Measurements from ENCODE around the gene MOB2. TPM values are rescaled to one million over a fixed set of nuclear protein-coding genes. Genes with fewer than 3 reads are reported as not detected.

The MOB2 gene
- total RNA-seq, 5 donors from 2014 or later (not counting 1 experiment from before 2014, with no cell fraction given) = 49.6 to 79.2 (median 72.6) TPM

DNA sequence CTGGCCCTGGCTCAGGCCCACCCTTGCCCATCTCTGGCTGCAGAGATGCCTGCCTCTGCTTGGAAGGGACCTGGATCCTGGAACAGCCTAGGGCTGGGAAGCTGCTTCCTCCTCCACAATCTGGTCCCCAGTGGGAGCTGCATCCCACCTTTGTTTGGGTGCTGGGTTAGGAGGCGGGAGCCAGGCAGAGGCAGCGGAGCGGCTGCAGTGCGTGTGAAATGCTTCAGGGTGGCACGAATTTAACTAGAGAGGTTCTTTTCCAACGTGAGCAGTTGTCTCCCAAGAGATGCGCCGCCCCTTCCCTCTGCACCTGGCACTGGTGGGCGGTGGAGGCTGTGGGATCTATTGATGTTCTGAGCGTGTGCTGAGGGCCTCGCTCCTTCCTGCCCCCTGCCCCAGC is 65.3 kb downstream of the MOB2 start:
- WGBS (ENCODE audit: insufficient coverage) = 95% methylated on average over 7 of the region's 11 CpGs
- CTCF ChIA-PET = no interaction called here
- peaks cover 0 to 1% of the 10 kb centered on the region in 2 donors for H3K27me3 Mint-ChIP-seq
- POLR2A ChIA-PET = no interaction called here
- H3K4me1 ChIP-seq (ENCODE audit: control insufficient read depth in 1 of 2, extremely low read depth in 1 of 2, insufficient read depth in 2 of 2, low read length in 2 of 2) = no peaks in the 10 kb centered on the region
- DNase-seq = no peak
- no peaks in the 10 kb centered on the region for H3K36me3 Mint-ChIP-seq
- H3K4me3 Mint-ChIP-seq = no peak overlapping the region
- no peaks in the 10 kb centered on the region for H3K4me1 Mint-ChIP-seq
- no peaks in the 10 kb centered on the region for H3K9me3 ChIP-seq
- H3K27me3 ChIP-seq (replicated peaks in 1 of 2; ENCODE audit: control insufficient read depth in 2 of 2, extremely low read depth in 1 of 2, insufficient read depth in 2 of 2, low read length in 1 of 2) = peaks cover 0 to 19% of the 10 kb centered on the region in 2 experiments
- no peak overlapping the region for H3K27ac Mint-ChIP-seq
- no peaks in the 10 kb centered on the region for H3K36me3 ChIP-seq (ENCODE audit: control insufficient read depth in 2 of 2, extremely low read depth in 1 of 2, insufficient read depth in 1 of 2, low read length in 1 of 2)
- no peak overlapping the region for H3K4me3 ChIP-seq (ENCODE audit: control insufficient read depth in 1 of 2, extremely low read depth in 1 of 2, low read length in 1 of 2)
- H3K27ac ChIP-seq (ENCODE audit: low read length) = no peak overlapping the region
- ATAC-seq (replicated peaks in 1 of 4) = no peak
- H3K9me3 Mint-ChIP-seq = peaks cover 0 to 4% (median 0%) of the 10 kb centered on the region in 3 donors

- H3K27ac Mint-ChIP-seq = no peak overlapping the region
- POLR2A ChIA-PET = no interaction called here
- no peak overlapping the region for H3K4me3 ChIP-seq (ENCODE audit: control insufficient read depth in 1 of 2, extremely low read depth in 1 of 2, low read length in 1 of 2)
- no peak overlapping the region for H3K27ac ChIP-seq (ENCODE audit: low read length)
- H3K4me1 Mint-ChIP-seq = no peaks in the 10 kb centered on the region
- CTCF ChIA-PET = no interaction called here
- ATAC-seq (replicated peaks in 1 of 4) (no peak), DNase-seq (no peak)
- no peaks in the 10 kb centered on the region for H3K4me1 ChIP-seq (ENCODE audit: control insufficient read depth in 1 of 2, extremely low read depth in 1 of 2, insufficient read depth in 2 of 2, low read length in 2 of 2)
- no peaks in the 10 kb centered on the region for H3K9me3 ChIP-seq
- peaks cover 0 to 6% of the 10 kb centered on the region in 2 experiments for H3K27me3 ChIP-seq (replicated peaks in 1 of 2; ENCODE audit: control insufficient read depth in 2 of 2, extremely low read depth in 1 of 2, insufficient read depth in 2 of 2, low read length in 1 of 2)
- H3K27me3 Mint-ChIP-seq = no peaks in the 10 kb centered on the region
- WGBS (ENCODE audit: insufficient coverage) = 88% methylated on average over 17 of the region's 17 CpGs
- H3K36me3 ChIP-seq (ENCODE audit: control insufficient read depth in 2 of 2, extremely low read depth in 1 of 2, insufficient read depth in 1 of 2, low read length in 1 of 2) = no peaks in the 10 kb centered on the region
- H3K9me3 Mint-ChIP-seq = peaks cover 0 to 4% (median 0%) of the 10 kb centered on the region in 3 donors
- no peaks in the 10 kb centered on the region for H3K36me3 Mint-ChIP-seq
- H3K4me3 Mint-ChIP-seq = no peak overlapping the region
Measured at GRCh38 chr11:1419811-1420210, 66.8 kb downstream of the MOB2 start.

Other genes starting within 250 kb of the MOB2 start
- 10 to 100 TPM; 44.4 to 54.1 (median 50.8) TPM for gene TOLLIP, start 177.1 kb downstream of the MOB2 start, total RNA-seq
- gene BRSK2, start 96.8 kb downstream of the MOB2 start, total RNA-seq = 1 to 10 TPM in 2 of 5 donors, under 1 TPM in 3; 0.54 to 1.5 (median 0.95) TPM
- gene DUSP8, start 85.5 kb upstream of the MOB2 start, total RNA-seq = 10 to 100 TPM in 2 of 5 donors, 1 to 10 TPM in 3; 5.2 to 64.3 (median 8.7) TPM
- gene KRTAP5-1, start 98.5 kb upstream of the MOB2 start, total RNA-seq = not detected
- not detected for gene KRTAP5-2, start 111.5 kb upstream of the MOB2 start, total RNA-seq
- not detected for gene KRTAP5-3, start 121.7 kb upstream of the MOB2 start, total RNA-seq
- gene KRTAP5-4, start 135.4 kb upstream of the MOB2 start, total RNA-seq = not detected
- not detected for gene KRTAP5-5, start 143.0 kb upstream of the MOB2 start, total RNA-seq
- not detected for gene KRTAP5-6, start 210.4 kb upstream of the MOB2 start, total RNA-seq

Data from T-cell (primary cell).